ENCODE data around the gene SLC6A5.

- no peak for TF ChIP-seq CTCF (IDR thresholded peaks at IDR 0.05 in 4 of 5, conservative IDR thresholded peaks at IDR 0.05 in 1 of 5)
- TF ChIP-seq POLR2A (IDR thresholded peaks at IDR 0.05) = no peak
Observed at GRCh38 chr11:20632169-20632532, 32.7 kb downstream of the SLC6A5 start.
